ENCODE measurements around the gene NAAA. TPM values are rescaled to one million over a fixed set of nuclear protein-coding genes. Genes with fewer than 3 reads are reported as not detected.

Gene NAAA
- total and polyA plus RNA-seq, 2 of the 13 experiments (the other 11 are each of a cell fraction or from before 2014, with no cell fraction given): 22.4 to 24.6 TPM

DNA sequence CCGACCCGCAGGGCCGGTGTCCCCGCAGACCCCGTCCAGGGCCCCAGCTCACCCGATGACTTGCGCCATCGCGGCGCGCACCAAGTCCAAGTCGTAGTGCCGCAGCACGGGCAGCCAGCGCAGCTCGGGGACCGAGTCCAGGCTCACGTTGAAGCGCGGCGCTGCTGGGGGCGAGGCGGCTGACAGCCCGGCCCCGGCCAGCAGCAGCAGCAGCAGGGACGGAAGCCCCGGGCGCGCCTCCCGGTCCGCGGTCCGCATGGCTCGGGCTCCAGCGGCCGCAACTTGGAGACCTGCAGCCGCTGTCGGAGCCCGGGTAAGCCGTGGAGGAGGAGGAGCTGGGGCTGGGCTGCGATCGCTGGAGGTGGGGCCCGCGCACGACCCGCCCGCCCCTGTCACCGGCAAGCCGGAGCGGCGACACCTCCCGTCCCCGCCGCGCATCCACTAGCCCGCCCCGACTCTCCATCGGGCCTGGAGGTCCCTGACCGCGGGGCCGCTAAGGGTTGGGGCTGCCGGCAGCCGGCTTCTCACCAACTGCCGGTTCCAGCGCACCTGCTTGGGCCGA is at the start of gene NAAA (continued):
- TF ChIP-seq TFE3 (CRISPR knock-in tag; IDR thresholded peaks at IDR 0.05) (peak; percentile 16; the same call in 1 of the 2 replicates), ZNF788 (CRISPR knock-in tag; IDR thresholded peaks at IDR 0.05; ENCODE audit: borderline replicate concordance) (peak; percentile 23; the same call in 1 of the 2 replicates), KDM3A (CRISPR knock-in tag; IDR thresholded peaks at IDR 0.05; ENCODE audit: low read depth) (no peak), ZNF383 (CRISPR knock-in tag; IDR thresholded peaks at IDR 0.05; ENCODE audit: borderline replicate concordance) (peak; percentile 67; the same call in 1 of the 2 replicates), ZNF75D (CRISPR knock-in tag; IDR thresholded peaks at IDR 0.05; ENCODE audit: borderline replicate concordance) (no peak), ZNF414 (CRISPR knock-in tag; IDR thresholded peaks at IDR 0.05) (no peak), ISL2 (CRISPR knock-in tag; IDR thresholded peaks at IDR 0.05) (no peak), ZIK1 (CRISPR knock-in tag; IDR thresholded peaks at IDR 0.05; ENCODE audit: borderline replicate concordance, low read depth) (peak; percentile 76; the same call in 1 of the 2 replicates), RFXANK (CRISPR knock-in tag; IDR thresholded peaks at IDR 0.05) (no peak), ZKSCAN5 (CRISPR knock-in tag; IDR thresholded peaks at IDR 0.05) (no peak), NCOA2 (CRISPR knock-in tag; IDR thresholded peaks at IDR 0.05) (no peak), ZNF225 (CRISPR knock-in tag; IDR thresholded peaks at IDR 0.05) (peak; percentile 79), SAFB2 (CRISPR knock-in tag; IDR thresholded peaks at IDR 0.05; ENCODE audit: borderline replicate concordance, low read depth) (no peak; the same call in 1 of the 2 replicates), ZNF552 (CRISPR knock-in tag; IDR thresholded peaks at IDR 0.05; ENCODE audit: borderline replicate concordance) (no peak), NONO (IDR thresholded peaks at IDR 0.05) (no peak), NONO (CRISPR knock-in tag; conservative IDR thresholded peaks at IDR 0.05) (0 out of 2 replicates have a peak, but pooled peaks have one; percentile 57), ZBTB25 (CRISPR knock-in tag; IDR thresholded peaks at IDR 0.05) (peak; percentile 21; the same call in 1 of the 2 replicates), CC2D1A (CRISPR knock-in tag; IDR thresholded peaks at IDR 0.05) (no peak)
- TF ChIP-seq, protein P1, sequence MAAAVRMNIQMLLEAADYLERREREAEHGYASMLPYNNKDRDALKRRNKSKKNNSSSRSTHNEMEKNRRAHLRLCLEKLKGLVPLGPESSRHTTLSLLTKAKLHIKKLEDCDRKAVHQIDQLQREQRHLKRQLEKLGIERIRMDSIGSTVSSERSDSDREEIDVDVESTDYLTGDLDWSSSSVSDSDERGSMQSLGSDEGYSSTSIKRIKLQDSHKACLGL (CRISPR knock-in tag; IDR thresholded peaks at IDR 0.05): no peak; the same call in 1 of the 2 replicates

Measured in HepG2 (cell line).